Thyroid gland (tissue), 4 donors: ENCODE results near the gene DOK1.

Experiments used
- POLR2A ChIP-seq, 2 donors: fragments of 450-650 bp; IDR thresholded peaks; one replicate each; pipeline ENCODE4 v1.6.1; 2017; ENCODE audit warnings: antibody characterized with exemption in 2 of 2, mild to moderate bottlenecking in 2 of 2, moderate library complexity in 1 of 2
- TF ChIP-seq, protein P1 (sequence below), 6 experiments: fragments of 200-600 bp in 3 of 6; fragments of 450-650 bp in 3 of 6; sonication (generic) in 3 of 6; IDR thresholded peaks; one replicate each; pipeline ENCODE4 v1.5.1; 2016 to 2019; ENCODE audit warnings: antibody characterized with exemption in 6 of 6, mild to moderate bottlenecking in 2 of 6, inconsistent platforms in 1 of 6, moderate library complexity in 1 of 6

DNA sequence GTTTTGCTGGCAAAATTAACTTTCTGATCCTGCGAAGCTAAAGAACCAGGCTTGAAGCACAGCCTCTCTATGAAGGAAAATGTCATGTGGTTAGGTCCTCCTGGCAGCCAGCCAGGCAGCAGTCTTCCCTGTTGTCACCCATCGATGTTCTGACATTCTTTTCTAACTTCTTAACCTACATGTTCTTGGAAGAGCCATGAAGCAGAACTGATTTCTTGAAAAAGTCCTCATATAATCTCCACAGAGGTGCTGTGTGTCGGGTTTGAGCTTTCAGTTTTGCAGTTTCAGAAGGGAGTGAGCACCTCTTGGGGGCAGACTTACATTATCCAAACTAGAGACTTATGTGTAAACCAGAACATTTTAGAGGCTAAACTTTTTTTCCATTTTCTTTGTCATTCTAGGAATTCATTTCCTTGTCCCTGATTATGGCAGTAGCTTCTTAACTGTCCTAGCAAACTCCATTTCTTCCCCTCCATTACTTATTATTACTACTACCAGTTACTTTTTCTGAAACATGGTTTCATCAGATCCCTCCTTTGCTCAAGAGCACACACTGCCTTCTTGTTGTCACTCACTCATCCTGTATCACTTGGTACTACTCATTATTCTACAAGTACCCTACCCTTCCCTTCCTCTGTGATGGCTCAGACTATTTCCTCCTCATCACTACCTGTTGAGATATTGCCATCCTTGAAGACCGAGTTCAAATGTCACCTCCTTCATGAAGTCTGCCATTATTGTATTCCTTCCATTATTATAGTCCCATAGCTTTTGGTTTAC lies 31.1 kb downstream of the DOK1 start:
- TF ChIP-seq POLR2A (IDR thresholded peaks at IDR 0.05) = no peak
- TF ChIP-seq, protein P1, sequence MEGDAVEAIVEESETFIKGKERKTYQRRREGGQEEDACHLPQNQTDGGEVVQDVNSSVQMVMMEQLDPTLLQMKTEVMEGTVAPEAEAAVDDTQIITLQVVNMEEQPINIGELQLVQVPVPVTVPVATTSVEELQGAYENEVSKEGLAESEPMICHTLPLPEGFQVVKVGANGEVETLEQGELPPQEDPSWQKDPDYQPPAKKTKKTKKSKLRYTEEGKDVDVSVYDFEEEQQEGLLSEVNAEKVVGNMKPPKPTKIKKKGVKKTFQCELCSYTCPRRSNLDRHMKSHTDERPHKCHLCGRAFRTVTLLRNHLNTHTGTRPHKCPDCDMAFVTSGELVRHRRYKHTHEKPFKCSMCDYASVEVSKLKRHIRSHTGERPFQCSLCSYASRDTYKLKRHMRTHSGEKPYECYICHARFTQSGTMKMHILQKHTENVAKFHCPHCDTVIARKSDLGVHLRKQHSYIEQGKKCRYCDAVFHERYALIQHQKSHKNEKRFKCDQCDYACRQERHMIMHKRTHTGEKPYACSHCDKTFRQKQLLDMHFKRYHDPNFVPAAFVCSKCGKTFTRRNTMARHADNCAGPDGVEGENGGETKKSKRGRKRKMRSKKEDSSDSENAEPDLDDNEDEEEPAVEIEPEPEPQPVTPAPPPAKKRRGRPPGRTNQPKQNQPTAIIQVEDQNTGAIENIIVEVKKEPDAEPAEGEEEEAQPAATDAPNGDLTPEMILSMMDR (IDR thresholded peaks at IDR 0.05) = no peak
